ENCODE results near the gene RIMS4.

DNA sequence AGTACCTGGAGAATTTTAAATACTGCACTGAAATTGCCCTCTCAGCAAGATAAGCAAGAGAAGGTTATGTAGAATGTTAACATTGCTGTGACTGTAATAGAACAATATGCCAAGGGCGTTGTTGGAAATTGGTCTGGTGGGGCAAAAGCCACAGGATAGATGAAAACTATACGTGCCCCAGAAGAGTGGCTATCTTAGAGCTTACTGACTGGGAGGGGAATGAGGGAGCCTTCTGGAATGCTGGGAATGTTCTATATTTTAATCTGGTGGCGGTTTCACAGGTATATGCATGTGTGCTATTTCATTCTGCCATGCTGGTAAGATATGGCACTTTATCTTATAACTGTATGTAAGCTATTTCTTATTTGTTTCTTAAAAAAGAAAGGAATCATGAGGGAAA lies 39.9 kb upstream of the RIMS4 start:
- no peak for TF ChIP-seq CTCF (IDR thresholded peaks at IDR 0.05)
- no peak for TF ChIP-seq POLR2AphosphoS5 (IDR thresholded peaks at IDR 0.05; ENCODE audit: insufficient read depth in 1 of 2, low read depth in 1 of 2)
